ENCODE data around the gene NAA15.

NAA15 gene

DNA sequence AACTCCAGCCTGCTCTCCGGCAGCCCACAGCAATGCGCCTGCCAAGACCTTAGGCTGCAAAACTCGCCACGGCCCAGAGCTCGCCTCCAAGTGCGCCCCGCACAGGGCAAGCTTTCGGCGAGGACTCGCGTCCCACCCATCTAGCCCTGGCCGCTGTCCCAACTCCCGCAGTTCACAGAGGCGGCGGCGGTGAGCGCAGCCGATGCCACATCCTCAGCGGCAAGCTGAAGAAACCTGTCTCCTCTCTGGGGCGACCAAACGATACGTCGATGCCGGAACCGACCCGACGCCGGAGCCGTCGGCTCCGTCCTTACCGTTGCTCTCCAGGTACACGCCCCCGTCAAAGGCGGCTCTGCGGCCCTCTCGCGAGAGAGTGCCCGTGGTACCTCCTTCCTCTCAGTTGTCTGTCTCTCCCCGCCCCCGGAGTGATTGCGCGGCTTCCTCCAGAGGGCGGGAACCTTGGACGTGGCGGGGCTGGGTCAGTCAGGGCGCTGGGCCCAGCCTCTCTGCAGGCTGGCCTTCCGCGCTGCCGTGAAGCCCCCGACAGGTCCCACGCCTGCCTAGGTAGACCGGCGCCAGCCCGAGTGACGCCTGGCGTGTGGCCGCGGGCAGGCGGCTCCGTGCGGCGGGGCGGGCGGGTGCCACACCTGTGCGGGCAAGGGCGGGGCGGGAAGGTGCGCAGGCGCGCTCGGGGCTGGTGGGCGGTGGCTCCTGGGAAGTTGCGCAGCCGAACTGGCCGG, 152.2 kb downstream of the NAA15 start (continued):
- no peak for TF ChIP-seq ZNF157 (tag by site-specific recombination; IDR thresholded peaks at IDR 0.05)
- TF ChIP-seq ZNF529 (tag by site-specific recombination; IDR thresholded peaks at IDR 0.05; ENCODE audit: insufficient replicate concordance) = no peak
- no peak for TF ChIP-seq ZNF548 (tag by site-specific recombination; IDR thresholded peaks at IDR 0.05)
- 0 out of 2 replicates have a peak, but pooled peaks have one; percentile 48 for TF ChIP-seq ZNF24 (tag by site-specific recombination; IDR thresholded peaks at IDR 0.05)
- TF ChIP-seq BCL11B (tag by site-specific recombination; IDR thresholded peaks at IDR 0.05; ENCODE audit: low read depth) = no peak
- TF ChIP-seq ZNF214 (tag by site-specific recombination; IDR thresholded peaks at IDR 0.05; ENCODE audit: borderline replicate concordance) = no peak
- peak; percentile 51; the same call in 1 of the 2 replicates for TF ChIP-seq ZNF629 (tag by site-specific recombination; IDR thresholded peaks at IDR 0.05)
- TF ChIP-seq, protein P1, sequence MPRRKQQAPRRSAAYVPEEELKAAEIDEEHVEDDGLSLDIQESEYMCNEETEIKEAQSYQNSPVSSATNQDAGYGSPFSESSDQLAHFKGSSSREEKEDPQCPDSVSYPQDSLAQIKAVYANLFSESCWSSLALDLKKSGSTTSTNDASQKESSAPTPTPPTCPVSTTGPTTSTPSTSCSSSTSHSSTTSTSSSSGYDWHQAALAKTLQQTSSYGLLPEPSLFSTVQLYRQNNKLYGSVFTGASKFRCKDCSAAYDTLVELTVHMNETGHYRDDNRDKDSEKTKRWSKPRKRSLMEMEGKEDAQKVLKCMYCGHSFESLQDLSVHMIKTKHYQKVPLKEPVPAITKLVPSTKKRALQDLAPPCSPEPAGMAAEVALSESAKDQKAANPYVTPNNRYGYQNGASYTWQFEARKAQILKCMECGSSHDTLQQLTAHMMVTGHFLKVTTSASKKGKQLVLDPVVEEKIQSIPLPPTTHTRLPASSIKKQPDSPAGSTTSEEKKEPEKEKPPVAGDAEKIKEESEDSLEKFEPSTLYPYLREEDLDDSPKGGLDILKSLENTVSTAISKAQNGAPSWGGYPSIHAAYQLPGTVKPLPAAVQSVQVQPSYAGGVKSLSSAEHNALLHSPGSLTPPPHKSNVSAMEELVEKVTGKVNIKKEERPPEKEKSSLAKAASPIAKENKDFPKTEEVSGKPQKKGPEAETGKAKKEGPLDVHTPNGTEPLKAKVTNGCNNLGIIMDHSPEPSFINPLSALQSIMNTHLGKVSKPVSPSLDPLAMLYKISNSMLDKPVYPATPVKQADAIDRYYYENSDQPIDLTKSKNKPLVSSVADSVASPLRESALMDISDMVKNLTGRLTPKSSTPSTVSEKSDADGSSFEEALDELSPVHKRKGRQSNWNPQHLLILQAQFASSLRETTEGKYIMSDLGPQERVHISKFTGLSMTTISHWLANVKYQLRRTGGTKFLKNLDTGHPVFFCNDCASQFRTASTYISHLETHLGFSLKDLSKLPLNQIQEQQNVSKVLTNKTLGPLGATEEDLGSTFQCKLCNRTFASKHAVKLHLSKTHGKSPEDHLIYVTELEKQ (tag by site-specific recombination; IDR thresholded peaks at IDR 0.05; ENCODE audit: borderline replicate concordance) = no peak
- TF ChIP-seq ZBTB20 (tag by site-specific recombination; IDR thresholded peaks at IDR 0.05) = peak; percentile 51; the same call in 1 of the 2 replicates
- no peak for TF ChIP-seq ZBTB49 (tag by site-specific recombination; IDR thresholded peaks at IDR 0.05; ENCODE audit: low read depth)
- no peak for TF ChIP-seq ZNF239 (tag by site-specific recombination; IDR thresholded peaks at IDR 0.05)
- TF ChIP-seq, protein P2, sequence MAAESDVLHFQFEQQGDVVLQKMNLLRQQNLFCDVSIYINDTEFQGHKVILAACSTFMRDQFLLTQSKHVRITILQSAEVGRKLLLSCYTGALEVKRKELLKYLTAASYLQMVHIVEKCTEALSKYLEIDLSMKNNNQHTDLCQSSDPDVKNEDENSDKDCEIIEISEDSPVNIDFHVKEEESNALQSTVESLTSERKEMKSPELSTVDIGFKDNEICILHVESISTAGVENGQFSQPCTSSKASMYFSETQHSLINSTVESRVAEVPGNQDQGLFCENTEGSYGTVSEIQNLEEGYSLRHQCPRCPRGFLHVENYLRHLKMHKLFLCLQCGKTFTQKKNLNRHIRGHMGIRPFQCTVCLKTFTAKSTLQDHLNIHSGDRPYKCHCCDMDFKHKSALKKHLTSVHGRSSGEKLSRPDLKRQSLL (tag by site-specific recombination; IDR thresholded peaks at IDR 0.05) = peak; percentile 63
- TF ChIP-seq ZNF600 (tag by site-specific recombination; IDR thresholded peaks at IDR 0.05) = peak; percentile 95
- TF ChIP-seq ZNF560 (tag by site-specific recombination; IDR thresholded peaks at IDR 0.05; ENCODE audit: borderline replicate concordance) = no peak
- TF ChIP-seq, protein P3, sequence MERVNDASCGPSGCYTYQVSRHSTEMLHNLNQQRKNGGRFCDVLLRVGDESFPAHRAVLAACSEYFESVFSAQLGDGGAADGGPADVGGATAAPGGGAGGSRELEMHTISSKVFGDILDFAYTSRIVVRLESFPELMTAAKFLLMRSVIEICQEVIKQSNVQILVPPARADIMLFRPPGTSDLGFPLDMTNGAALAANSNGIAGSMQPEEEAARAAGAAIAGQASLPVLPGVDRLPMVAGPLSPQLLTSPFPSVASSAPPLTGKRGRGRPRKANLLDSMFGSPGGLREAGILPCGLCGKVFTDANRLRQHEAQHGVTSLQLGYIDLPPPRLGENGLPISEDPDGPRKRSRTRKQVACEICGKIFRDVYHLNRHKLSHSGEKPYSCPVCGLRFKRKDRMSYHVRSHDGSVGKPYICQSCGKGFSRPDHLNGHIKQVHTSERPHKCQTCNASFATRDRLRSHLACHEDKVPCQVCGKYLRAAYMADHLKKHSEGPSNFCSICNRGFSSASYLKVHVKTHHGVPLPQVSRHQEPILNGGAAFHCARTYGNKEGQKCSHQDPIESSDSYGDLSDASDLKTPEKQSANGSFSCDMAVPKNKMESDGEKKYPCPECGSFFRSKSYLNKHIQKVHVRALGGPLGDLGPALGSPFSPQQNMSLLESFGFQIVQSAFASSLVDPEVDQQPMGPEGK (tag by site-specific recombination; IDR thresholded peaks at IDR 0.05) = peak; percentile 70; the same call in 1 of the 2 replicates
- peak; percentile 10; the same call in 1 of the 2 replicates for TF ChIP-seq ZIC2 (tag by site-specific recombination; IDR thresholded peaks at IDR 0.05)
- no peak for TF ChIP-seq ZNF830 (tag by site-specific recombination; IDR thresholded peaks at IDR 0.05; ENCODE audit: low read depth)
- no peak for TF ChIP-seq ZNF626 (tag by site-specific recombination; IDR thresholded peaks at IDR 0.05)
- TF ChIP-seq ZNF404 (tag by site-specific recombination; IDR thresholded peaks at IDR 0.05) = no peak
- no peak for TF ChIP-seq BCL6B (tag by site-specific recombination; IDR thresholded peaks at IDR 0.05)
- no peak for TF ChIP-seq ZNF747 (tag by site-specific recombination; IDR thresholded peaks at IDR 0.05)
- TF ChIP-seq RBAK (tag by site-specific recombination; IDR thresholded peaks at IDR 0.05) = no peak
- TF ChIP-seq ZNF133 (tag by site-specific recombination; IDR thresholded peaks at IDR 0.05) = no peak
- TF ChIP-seq ZNF707 (tag by site-specific recombination; IDR thresholded peaks at IDR 0.05) = no peak
- TF ChIP-seq, protein P4, sequence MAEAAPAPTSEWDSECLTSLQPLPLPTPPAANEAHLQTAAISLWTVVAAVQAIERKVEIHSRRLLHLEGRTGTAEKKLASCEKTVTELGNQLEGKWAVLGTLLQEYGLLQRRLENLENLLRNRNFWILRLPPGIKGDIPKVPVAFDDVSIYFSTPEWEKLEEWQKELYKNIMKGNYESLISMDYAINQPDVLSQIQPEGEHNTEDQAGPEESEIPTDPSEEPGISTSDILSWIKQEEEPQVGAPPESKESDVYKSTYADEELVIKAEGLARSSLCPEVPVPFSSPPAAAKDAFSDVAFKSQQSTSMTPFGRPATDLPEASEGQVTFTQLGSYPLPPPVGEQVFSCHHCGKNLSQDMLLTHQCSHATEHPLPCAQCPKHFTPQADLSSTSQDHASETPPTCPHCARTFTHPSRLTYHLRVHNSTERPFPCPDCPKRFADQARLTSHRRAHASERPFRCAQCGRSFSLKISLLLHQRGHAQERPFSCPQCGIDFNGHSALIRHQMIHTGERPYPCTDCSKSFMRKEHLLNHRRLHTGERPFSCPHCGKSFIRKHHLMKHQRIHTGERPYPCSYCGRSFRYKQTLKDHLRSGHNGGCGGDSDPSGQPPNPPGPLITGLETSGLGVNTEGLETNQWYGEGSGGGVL (tag by site-specific recombination; IDR thresholded peaks at IDR 0.05) = peak; percentile 42; the same call in 1 of the 2 replicates
- TF ChIP-seq ZNF362 (tag by site-specific recombination; IDR thresholded peaks at IDR 0.05) = no peak
